ENCODE results near the gene SNN. TPM values are rescaled to one million over a fixed set of nuclear protein-coding genes. Genes with fewer than 3 reads are reported as not detected.

Gene SNN
- total RNA-seq, 1 experiment from 2014 or later: 15.6 TPM

DNA sequence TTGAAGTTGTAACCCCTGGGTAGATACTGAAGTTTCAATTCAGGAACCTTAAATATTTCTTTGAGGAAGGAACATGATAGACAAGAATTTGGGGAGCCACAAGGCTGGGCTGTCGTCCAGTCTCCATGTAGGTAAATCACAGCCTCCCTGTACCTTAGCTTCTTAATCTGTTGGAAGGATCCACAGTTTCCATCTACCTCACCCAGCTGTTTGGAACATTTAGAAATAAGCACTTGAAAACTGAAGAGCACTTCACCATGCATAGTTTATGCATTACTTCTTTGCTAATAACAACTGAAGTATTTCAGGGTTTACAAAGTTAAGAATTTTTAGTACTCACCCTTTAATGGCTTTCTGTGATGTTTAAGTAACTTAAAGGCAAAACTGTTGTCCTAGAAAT lies 57.2 kb downstream of the SNN start:
- BruUV-seq (replicated peaks): no TSS peak
- Histone ChIP-seq H3K4me1 (ENCODE audit: control insufficient read depth, insufficient read depth, low read length) (no peaks in the 10 kb centered on the region), H3K9me3 (ENCODE audit: control insufficient read depth, insufficient read depth, low read depth, low read length) (no peaks in the 10 kb centered on the region), H3K36me3 (ENCODE audit: control insufficient read depth, insufficient read depth, low read length) (no peaks in the 10 kb centered on the region; the same call in none of the 2 replicates), H3K27me3 (ENCODE audit: control insufficient read depth, insufficient read depth, low read length) (no peaks in the 10 kb centered on the region), H3K27ac (ENCODE audit: low read length) (no peak overlapping the region), H3K4me3 (ENCODE audit: low read depth in 2 of 2, low read length in 2 of 2) (no peak overlapping the region)
- in situ Hi-C loops (cut with HindIII; ENCODE audit: low pct_unique_long_range_greater_than_20kb, low sequenced_read_pairs) (no loop called here), intact Hi-C loops (cut with micrococcal nuclease; ENCODE audit: unreplicated experiment) (no loop called here)
- ATAC-seq (no peak), DNase-seq (ENCODE audit: low read depth, low spot score) (no peak)
- ChIA-PET POLR2A (no interaction called here), CTCF (no interaction called here)
- TF ChIP-seq TCF7L2 (IDR thresholded peaks at IDR 0.05; ENCODE audit: low read depth, low read length) (no peak), CTCF (IDR thresholded peaks at IDR 0.05) (no peak), POLR2AphosphoS5 (IDR thresholded peaks at IDR 0.05; ENCODE audit: low read depth, low read length) (no peak), SIN3A (IDR thresholded peaks at IDR 0.05; ENCODE audit: borderline replicate concordance, insufficient read depth, low read depth, low read length) (no peak)
- TF ChIP-seq, protein P1, sequence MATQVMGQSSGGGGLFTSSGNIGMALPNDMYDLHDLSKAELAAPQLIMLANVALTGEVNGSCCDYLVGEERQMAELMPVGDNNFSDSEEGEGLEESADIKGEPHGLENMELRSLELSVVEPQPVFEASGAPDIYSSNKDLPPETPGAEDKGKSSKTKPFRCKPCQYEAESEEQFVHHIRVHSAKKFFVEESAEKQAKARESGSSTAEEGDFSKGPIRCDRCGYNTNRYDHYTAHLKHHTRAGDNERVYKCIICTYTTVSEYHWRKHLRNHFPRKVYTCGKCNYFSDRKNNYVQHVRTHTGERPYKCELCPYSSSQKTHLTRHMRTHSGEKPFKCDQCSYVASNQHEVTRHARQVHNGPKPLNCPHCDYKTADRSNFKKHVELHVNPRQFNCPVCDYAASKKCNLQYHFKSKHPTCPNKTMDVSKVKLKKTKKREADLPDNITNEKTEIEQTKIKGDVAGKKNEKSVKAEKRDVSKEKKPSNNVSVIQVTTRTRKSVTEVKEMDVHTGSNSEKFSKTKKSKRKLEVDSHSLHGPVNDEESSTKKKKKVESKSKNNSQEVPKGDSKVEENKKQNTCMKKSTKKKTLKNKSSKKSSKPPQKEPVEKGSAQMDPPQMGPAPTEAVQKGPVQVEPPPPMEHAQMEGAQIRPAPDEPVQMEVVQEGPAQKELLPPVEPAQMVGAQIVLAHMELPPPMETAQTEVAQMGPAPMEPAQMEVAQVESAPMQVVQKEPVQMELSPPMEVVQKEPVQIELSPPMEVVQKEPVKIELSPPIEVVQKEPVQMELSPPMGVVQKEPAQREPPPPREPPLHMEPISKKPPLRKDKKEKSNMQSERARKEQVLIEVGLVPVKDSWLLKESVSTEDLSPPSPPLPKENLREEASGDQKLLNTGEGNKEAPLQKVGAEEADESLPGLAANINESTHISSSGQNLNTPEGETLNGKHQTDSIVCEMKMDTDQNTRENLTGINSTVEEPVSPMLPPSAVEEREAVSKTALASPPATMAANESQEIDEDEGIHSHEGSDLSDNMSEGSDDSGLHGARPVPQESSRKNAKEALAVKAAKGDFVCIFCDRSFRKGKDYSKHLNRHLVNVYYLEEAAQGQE (IDR thresholded peaks at IDR 0.05; ENCODE audit: insufficient read depth in 1 of 2, low read depth in 2 of 2, low read length in 1 of 2): no peak

DNA sequence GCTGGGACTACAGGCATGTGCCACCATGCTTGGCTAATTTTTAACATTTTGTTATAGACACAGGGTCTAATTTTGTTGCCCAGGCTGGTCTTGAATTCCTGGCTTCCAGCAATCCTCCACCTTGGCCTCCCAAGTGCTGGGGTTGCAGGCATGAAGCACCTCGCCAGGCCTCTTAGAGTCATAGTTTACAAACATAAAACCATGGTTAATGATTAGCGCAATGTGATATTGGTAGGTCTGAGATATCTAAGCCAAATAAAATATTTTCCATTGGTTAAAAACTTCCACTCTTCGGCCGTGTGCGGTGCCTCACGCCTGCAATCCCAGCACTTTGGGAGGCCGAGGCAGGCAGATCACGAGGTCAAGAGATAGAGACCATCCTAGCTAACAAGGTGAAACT lies 57.8 kb downstream of the SNN start:
- no peak for TF ChIP-seq SIN3A (IDR thresholded peaks at IDR 0.05; ENCODE audit: borderline replicate concordance, insufficient read depth, low read depth, low read length)
- TF ChIP-seq CTCF (IDR thresholded peaks at IDR 0.05): no peak
- no peak for TF ChIP-seq TCF7L2 (IDR thresholded peaks at IDR 0.05; ENCODE audit: low read depth, low read length)
- TF ChIP-seq, protein P1 (IDR thresholded peaks at IDR 0.05; ENCODE audit: insufficient read depth in 1 of 2, low read depth in 2 of 2, low read length in 1 of 2): no peak
- TF ChIP-seq POLR2AphosphoS5 (IDR thresholded peaks at IDR 0.05; ENCODE audit: low read depth, low read length): no peak
- H3K36me3 ChIP-seq (ENCODE audit: control insufficient read depth, insufficient read depth, low read length): no peaks in the 10 kb centered on the region; the same call in none of the 2 replicates
- intact Hi-C loops (cut with micrococcal nuclease; ENCODE audit: unreplicated experiment): no loop called here
- POLR2A ChIA-PET: interaction anchor here (0.7 kb wide), 1 partner anchor 336 kb away, joined by 18 read pairs; no protein-coding TSS in a partner anchor
- no TSS peak for BruUV-seq (replicated peaks)
- DNase-seq (ENCODE audit: low read depth, low spot score): no peak
- ATAC-seq: no peak
- no peak overlapping the region for H3K4me3 ChIP-seq (ENCODE audit: low read depth in 2 of 2, low read length in 2 of 2)
- in situ Hi-C loops (cut with HindIII; ENCODE audit: low pct_unique_long_range_greater_than_20kb, low sequenced_read_pairs): no loop called here
- H3K27ac ChIP-seq (ENCODE audit: low read length): no peak overlapping the region
- no peaks in the 10 kb centered on the region for H3K9me3 ChIP-seq (ENCODE audit: control insufficient read depth, insufficient read depth, low read depth, low read length)
- no peaks in the 10 kb centered on the region for H3K27me3 ChIP-seq (ENCODE audit: control insufficient read depth, insufficient read depth, low read length)
- CTCF ChIA-PET: interaction anchor here (0.6 kb wide), 1 partner anchor 83 kb away, joined by 5 read pairs; no protein-coding TSS in a partner anchor
- H3K4me1 ChIP-seq (ENCODE audit: control insufficient read depth, insufficient read depth, low read length): no peaks in the 10 kb centered on the region
